Thyroid gland (tissue), 4 donors: ENCODE results near the gene SLC2A5.

Experiments
- CTCF ChIP-seq, 6 experiments: fragments of 200-600 bp in 3 of 6; fragments of 450-650 bp in 3 of 6; sonication (generic) in 3 of 6; IDR thresholded peaks; one replicate each; pipeline ENCODE4 v1.5.1; 2016 to 2019; ENCODE audit warnings: antibody characterized with exemption in 6 of 6, mild to moderate bottlenecking in 2 of 6, inconsistent platforms in 1 of 6, moderate library complexity in 1 of 6
- POLR2A ChIP-seq, 2 donors: fragments of 450-650 bp; IDR thresholded peaks; one replicate each; pipeline ENCODE4 v1.6.1; 2017; ENCODE audit warnings: antibody characterized with exemption in 2 of 2, mild to moderate bottlenecking in 2 of 2, moderate library complexity in 1 of 2

GRCh38 chr1:8987881-8988617, 81.4 kb downstream of the SLC2A5 start:
- TF ChIP-seq CTCF (IDR thresholded peaks at IDR 0.05) (peak; percentile 80 to 94 (median 86)), POLR2A (IDR thresholded peaks at IDR 0.05) (no peak)
